K562 (cell line): ENCODE measurements around the gene HPSE2. TPM values are rescaled to one million over a fixed set of nuclear protein-coding genes. Genes with fewer than 3 reads are reported as not detected.

Source experiments
- FOXK2 ChIP-seq, 2 experiments: fragments of 450-650 bp; IDR thresholded peaks in 1 of 2; conservative IDR thresholded peaks in 1 of 2; 2 replicates each; pipeline ENCODE4 v1.6.1; 2016; ENCODE audit warnings: low read depth in 2 of 2, mild to moderate bottlenecking in 1 of 2
- JUN ChIP-seq, 2 experiments: sonication (generic) in 1 of 2; formaldehyde crosslinking in 1 of 2; IDR thresholded peaks; 2 replicates each; pipeline versions ENCODE4 v1.6.1 to v1.8.0; 2012 to 2022; ENCODE audit warnings: borderline replicate concordance in 2 of 2, mild to moderate bottlenecking in 2 of 2, improper control_type of control experiment in 1 of 2, low read depth in 1 of 2, low read length in 1 of 2, missing genetic modification reagents in 1 of 2
- NFIC ChIP-seq: fragments of 450-650 bp; IDR thresholded peaks from 2 replicates; pipeline ENCODE4 v1.6.1; 2017; ENCODE audit warnings: mild to moderate bottlenecking, inconsistent platforms
- TAF9B ChIP-seq: fragments of 450-650 bp; IDR thresholded peaks from 2 replicates; pipeline ENCODE4 v1.6.1; 2018; ENCODE audit warnings: mild to moderate bottlenecking; ENCODE audit not compliant: partially characterized antibody
- TAL1 ChIP-seq: fragments of 450-650 bp; IDR thresholded peaks from 2 replicates; pipeline ENCODE4 v1.6.1; 2016; ENCODE audit warnings: mild to moderate bottlenecking
- ZNF23 ChIP-seq: fragments of 250-450 bp; sonication (Bioruptor Pico); IDR thresholded peaks from 2 replicates; pipeline ENCODE4 v1.4.0; 2020; ENCODE audit warnings: mild to moderate bottlenecking
- ZNF3 ChIP-seq: fragments of 250-450 bp; sonication (Bioruptor Pico); IDR thresholded peaks from 2 replicates; pipeline ENCODE4 v1.5.0; 2021; ENCODE audit warnings: mild to moderate bottlenecking, moderate library complexity
- ZNF41 ChIP-seq: fragments of 250-450 bp; sonication (Bioruptor Pico); conservative IDR thresholded peaks from 2 replicates; pipeline ENCODE4 v1.4.0; 2020; ENCODE audit warnings: mild to moderate bottlenecking
- ZNF780A ChIP-seq: fragments of 250-450 bp; sonication (Bioruptor Pico); IDR thresholded peaks from 2 replicates; pipeline ENCODE4 v1.5.0; 2021; ENCODE audit warnings: mild to moderate bottlenecking
- polyA plus RNA-seq, 8 experiments: library from polyadenylated mRNA; depleted of rRNA in 4 of 8; stranded (reverse) in 5 of 8; unstranded in 3 of 8; fragments of >200 nt; fragmentation: Nextera tagmentation in 2 of 8; fragmentation: Illumina TruSeq in 1 of 8; extraction: Ambion mirVana in 2 of 8; extraction: Trizol in 1 of 8; gene quantifications; 2 replicates each; pipeline versions ENCODE4 v1.2.1 to v1.2.3, GENCODE V29; 2011 to 2014; ENCODE audit warnings: inconsistent platforms in 1 of 8, missing spikeins in 1 of 8
- total RNA-seq, 7 experiments: library from RNA; depleted of rRNA in 6 of 7; stranded (reverse); fragments of >200 nt in 6 of 7; fragmentation: Illumina TruSeq in 2 of 7; extraction: Trizol in 2 of 7; gene quantifications; 2 replicates each; pipeline versions ENCODE4 v1.2.1 to v1.2.3, GENCODE V29; 2011 to 2021; ENCODE audit warnings: low replicate concordance in 1 of 7
- TF ChIP-seq, protein P1 (sequence below): fragments of 450-650 bp; IDR thresholded peaks from 2 replicates; pipeline ENCODE4 v1.6.1; 2016; ENCODE audit warnings: mild to moderate bottlenecking, moderate library complexity
- TF ChIP-seq, protein P2 (sequence below): sonication (generic); formaldehyde crosslinking; IDR thresholded peaks from 2 replicates; pipeline ENCODE4 v1.8.0; 2022; ENCODE audit warnings: missing genetic modification reagents, mild to moderate bottlenecking, moderate library complexity, borderline replicate concordance
- TF ChIP-seq, protein P3 (sequence below), 3 experiments: fragments of 200-800 bp in 1 of 3; sonication (Bioruptor generic) in 1 of 3; sonication (generic) in 1 of 3; formaldehyde crosslinking in 1 of 3; IDR thresholded peaks; 2 replicates each; pipeline versions ENCODE4 v1.6.1 to v1.8.0; 2016 to 2022; ENCODE audit warnings: mild to moderate bottlenecking in 2 of 3, missing compliant biosample characterization in 2 of 3, missing genetic modification characterization in 2 of 3, missing genetic modification reagents in 1 of 3

Gene HPSE2
- total and polyA plus RNA-seq, 9 of the 15 experiments (the other 6 are each of a cell fraction or from before 2014, with no cell fraction given), result 0.03 to 0.10 (median 0.04) TPM; not detected in 2

DNA sequence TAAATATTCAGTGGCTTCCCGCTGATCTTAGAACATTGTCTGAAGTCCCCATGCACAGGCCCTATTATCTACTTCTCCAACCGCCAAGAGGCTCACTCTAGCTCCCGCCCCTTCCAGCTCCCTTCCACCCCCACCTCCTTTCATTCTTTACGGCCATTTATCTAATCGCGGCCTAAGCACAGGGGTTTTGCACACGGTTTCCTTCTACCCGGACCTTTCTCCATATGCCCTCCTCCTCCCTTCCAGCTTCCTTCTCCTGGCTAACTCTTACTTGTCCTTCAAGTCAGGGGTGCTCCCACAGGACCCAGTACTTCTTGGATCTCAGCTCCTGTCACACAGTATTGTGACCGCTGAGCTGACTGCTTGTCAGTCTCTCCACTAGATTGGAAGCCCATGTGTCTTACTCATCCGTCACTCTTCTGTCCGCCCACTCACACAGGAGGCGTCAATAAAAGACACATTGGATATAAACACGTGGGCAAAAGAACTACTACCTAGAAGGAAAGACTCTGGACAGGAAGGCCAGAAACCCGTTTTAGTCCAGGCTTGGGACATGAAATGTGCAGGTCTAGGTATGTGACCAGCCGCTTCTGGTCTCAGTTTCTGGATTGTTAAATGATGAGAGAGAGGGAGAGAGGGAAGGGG lies 768.7 kb downstream of the HPSE2 start (continued):
- TF ChIP-seq, protein P1, sequence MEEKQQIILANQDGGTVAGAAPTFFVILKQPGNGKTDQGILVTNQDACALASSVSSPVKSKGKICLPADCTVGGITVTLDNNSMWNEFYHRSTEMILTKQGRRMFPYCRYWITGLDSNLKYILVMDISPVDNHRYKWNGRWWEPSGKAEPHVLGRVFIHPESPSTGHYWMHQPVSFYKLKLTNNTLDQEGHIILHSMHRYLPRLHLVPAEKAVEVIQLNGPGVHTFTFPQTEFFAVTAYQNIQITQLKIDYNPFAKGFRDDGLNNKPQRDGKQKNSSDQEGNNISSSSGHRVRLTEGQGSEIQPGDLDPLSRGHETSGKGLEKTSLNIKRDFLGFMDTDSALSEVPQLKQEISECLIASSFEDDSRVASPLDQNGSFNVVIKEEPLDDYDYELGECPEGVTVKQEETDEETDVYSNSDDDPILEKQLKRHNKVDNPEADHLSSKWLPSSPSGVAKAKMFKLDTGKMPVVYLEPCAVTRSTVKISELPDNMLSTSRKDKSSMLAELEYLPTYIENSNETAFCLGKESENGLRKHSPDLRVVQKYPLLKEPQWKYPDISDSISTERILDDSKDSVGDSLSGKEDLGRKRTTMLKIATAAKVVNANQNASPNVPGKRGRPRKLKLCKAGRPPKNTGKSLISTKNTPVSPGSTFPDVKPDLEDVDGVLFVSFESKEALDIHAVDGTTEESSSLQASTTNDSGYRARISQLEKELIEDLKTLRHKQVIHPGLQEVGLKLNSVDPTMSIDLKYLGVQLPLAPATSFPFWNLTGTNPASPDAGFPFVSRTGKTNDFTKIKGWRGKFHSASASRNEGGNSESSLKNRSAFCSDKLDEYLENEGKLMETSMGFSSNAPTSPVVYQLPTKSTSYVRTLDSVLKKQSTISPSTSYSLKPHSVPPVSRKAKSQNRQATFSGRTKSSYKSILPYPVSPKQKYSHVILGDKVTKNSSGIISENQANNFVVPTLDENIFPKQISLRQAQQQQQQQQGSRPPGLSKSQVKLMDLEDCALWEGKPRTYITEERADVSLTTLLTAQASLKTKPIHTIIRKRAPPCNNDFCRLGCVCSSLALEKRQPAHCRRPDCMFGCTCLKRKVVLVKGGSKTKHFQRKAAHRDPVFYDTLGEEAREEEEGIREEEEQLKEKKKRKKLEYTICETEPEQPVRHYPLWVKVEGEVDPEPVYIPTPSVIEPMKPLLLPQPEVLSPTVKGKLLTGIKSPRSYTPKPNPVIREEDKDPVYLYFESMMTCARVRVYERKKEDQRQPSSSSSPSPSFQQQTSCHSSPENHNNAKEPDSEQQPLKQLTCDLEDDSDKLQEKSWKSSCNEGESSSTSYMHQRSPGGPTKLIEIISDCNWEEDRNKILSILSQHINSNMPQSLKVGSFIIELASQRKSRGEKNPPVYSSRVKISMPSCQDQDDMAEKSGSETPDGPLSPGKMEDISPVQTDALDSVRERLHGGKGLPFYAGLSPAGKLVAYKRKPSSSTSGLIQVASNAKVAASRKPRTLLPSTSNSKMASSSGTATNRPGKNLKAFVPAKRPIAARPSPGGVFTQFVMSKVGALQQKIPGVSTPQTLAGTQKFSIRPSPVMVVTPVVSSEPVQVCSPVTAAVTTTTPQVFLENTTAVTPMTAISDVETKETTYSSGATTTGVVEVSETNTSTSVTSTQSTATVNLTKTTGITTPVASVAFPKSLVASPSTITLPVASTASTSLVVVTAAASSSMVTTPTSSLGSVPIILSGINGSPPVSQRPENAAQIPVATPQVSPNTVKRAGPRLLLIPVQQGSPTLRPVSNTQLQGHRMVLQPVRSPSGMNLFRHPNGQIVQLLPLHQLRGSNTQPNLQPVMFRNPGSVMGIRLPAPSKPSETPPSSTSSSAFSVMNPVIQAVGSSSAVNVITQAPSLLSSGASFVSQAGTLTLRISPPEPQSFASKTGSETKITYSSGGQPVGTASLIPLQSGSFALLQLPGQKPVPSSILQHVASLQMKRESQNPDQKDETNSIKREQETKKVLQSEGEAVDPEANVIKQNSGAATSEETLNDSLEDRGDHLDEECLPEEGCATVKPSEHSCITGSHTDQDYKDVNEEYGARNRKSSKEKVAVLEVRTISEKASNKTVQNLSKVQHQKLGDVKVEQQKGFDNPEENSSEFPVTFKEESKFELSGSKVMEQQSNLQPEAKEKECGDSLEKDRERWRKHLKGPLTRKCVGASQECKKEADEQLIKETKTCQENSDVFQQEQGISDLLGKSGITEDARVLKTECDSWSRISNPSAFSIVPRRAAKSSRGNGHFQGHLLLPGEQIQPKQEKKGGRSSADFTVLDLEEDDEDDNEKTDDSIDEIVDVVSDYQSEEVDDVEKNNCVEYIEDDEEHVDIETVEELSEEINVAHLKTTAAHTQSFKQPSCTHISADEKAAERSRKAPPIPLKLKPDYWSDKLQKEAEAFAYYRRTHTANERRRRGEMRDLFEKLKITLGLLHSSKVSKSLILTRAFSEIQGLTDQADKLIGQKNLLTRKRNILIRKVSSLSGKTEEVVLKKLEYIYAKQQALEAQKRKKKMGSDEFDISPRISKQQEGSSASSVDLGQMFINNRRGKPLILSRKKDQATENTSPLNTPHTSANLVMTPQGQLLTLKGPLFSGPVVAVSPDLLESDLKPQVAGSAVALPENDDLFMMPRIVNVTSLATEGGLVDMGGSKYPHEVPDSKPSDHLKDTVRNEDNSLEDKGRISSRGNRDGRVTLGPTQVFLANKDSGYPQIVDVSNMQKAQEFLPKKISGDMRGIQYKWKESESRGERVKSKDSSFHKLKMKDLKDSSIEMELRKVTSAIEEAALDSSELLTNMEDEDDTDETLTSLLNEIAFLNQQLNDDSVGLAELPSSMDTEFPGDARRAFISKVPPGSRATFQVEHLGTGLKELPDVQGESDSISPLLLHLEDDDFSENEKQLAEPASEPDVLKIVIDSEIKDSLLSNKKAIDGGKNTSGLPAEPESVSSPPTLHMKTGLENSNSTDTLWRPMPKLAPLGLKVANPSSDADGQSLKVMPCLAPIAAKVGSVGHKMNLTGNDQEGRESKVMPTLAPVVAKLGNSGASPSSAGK, result peak; percentile 97
- TF ChIP-seq FOXK2 (conservative IDR thresholded peaks at IDR 0.05 in 1 of 2, IDR thresholded peaks at IDR 0.05 in 1 of 2; ENCODE audit: low read depth in 2 of 2), result peak; percentile 53 to 74; a peak in 2 of 4 replicates
- TF ChIP-seq ZNF41, result no peak
- 0 out of 2 replicates have a peak, but pooled peaks have one; percentile 3 for TF ChIP-seq TAL1
- TF ChIP-seq, protein P2, sequence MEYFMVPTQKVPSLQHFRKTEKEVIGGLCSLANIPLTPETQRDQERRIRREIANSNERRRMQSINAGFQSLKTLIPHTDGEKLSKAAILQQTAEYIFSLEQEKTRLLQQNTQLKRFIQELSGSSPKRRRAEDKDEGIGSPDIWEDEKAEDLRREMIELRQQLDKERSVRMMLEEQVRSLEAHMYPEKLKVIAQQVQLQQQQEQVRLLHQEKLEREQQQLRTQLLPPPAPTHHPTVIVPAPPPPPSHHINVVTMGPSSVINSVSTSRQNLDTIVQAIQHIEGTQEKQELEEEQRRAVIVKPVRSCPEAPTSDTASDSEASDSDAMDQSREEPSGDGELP (CRISPR knock-in tag), result peak; percentile 68; the same call in 1 of the 2 replicates
- peak; percentile 5; the same call in 1 of the 2 replicates for TF ChIP-seq NFIC
- TF ChIP-seq TAF9B, result peak; percentile 41
- TF ChIP-seq, protein P3, sequence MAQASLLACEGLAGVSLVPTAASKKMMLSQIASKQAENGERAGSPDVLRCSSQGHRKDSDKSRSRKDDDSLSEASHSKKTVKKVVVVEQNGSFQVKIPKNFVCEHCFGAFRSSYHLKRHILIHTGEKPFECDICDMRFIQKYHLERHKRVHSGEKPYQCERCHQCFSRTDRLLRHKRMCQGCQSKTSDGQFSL (CRISPR knock-in tag; IDR thresholded peaks at IDR 0.05), result peak; percentile 11; the same call in 1 of the 2 replicates
- TF ChIP-seq, protein P3 (tag; IDR thresholded peaks at IDR 0.05), result no peak
- 0 out of 2 replicates have a peak, but pooled peaks have one; percentile 4 for TF ChIP-seq JUN (IDR thresholded peaks at IDR 0.05; ENCODE audit: borderline replicate concordance, low read depth, low read length)
- TF ChIP-seq JUN (CRISPR knock-in tag; IDR thresholded peaks at IDR 0.05; ENCODE audit: borderline replicate concordance), result no peak
- no peak for TF ChIP-seq ZNF3 (CRISPR knock-in tag)
- no peak for TF ChIP-seq ZNF23
- no peak for TF ChIP-seq ZNF780A (CRISPR knock-in tag)
